Panc1 (cell line): ENCODE measurements around the gene WDR90.

Experiments
- CTCF ChIP-seq: fragments of 450-650 bp; IDR thresholded peaks from 2 replicates; pipeline ENCODE4 v1.5.1; 2017; ENCODE audit warnings: mild to moderate bottlenecking
- REST ChIP-seq, 2 experiments: IDR thresholded peaks; 2 replicates each; pipeline ENCODE4 v1.6.1; 2011 to 2012; ENCODE audit warnings: low read depth in 2 of 2, control low read depth in 1 of 2, low read length in 1 of 2, mild to moderate bottlenecking in 1 of 2, moderate library complexity in 1 of 2; ENCODE audit not compliant: insufficient read depth in 1 of 2

- no peak for TF ChIP-seq CTCF
- TF ChIP-seq REST (IDR thresholded peaks at IDR 0.05; ENCODE audit: insufficient read depth in 1 of 2, low read depth in 2 of 2, low read length in 1 of 2) = peak; percentile 84 to 91
Measured at GRCh38 chr16:704552-705380, 55.6 kb downstream of the WDR90 start.
